Left lung (tissue), 10 donors: ENCODE results near the gene SMARCAD1. TPM values are rescaled to one million over a fixed set of nuclear protein-coding genes. Genes with fewer than 3 reads are reported as not detected.
"Not testable (repeated sequence)": the region's sequence is repeated elsewhere in the genome, so short reads cannot be mapped to it uniquely, and the experiment has no call there.

Source experiments
- ATAC-seq: fragments of 200-7000 bp; cut with Tn5 transposase; one replicate; pipeline ENCODE4 v1.9.1; 2020; ENCODE audit warnings: moderate library complexity
- DNase-seq, 4 donors: peaks; one replicate each; pipeline ENCODE4 v3.0.0-alpha.2; 2013 to 2020
- H3K27ac ChIP-seq, 2 donors: fragments of 200-600 bp; sonication (generic) in 1 of 2; one replicate each; pipeline versions ENCODE4 v1.5.0 to v1.8.0; 2020 to 2021
- H3K27me3 ChIP-seq, 2 donors: fragments of 200-600 bp; sonication (generic) in 1 of 2; one replicate each; pipeline versions ENCODE4 v1.5.0 to v1.8.0; 2020 to 2021
- H3K36me3 ChIP-seq, 2 donors: fragments of 200-600 bp; sonication (generic) in 1 of 2; one replicate each; pipeline versions ENCODE4 v1.5.0 to v1.8.0; 2020 to 2021
- H3K4me1 ChIP-seq, 2 donors: fragments of 200-600 bp; one replicate each; pipeline ENCODE4 v1.8.0; 2021
- H3K4me3 ChIP-seq, 2 donors: fragments of 200-600 bp; sonication (generic) in 1 of 2; one replicate each; pipeline versions ENCODE4 v1.5.0 to v1.8.0; 2020 to 2021; ENCODE audit warnings: mild to moderate bottlenecking in 1 of 2
- H3K9me3 ChIP-seq, 2 donors: fragments of 200-600 bp; sonication (generic) in 1 of 2; one replicate each; pipeline versions ENCODE4 v1.5.0 to v1.8.0; 2020 to 2021
- CTCF ChIP-seq, 2 donors: fragments of 200-600 bp; sonication (generic) in 1 of 2; IDR thresholded peaks; one replicate each; pipeline versions ENCODE4 v1.5.0 to v1.8.0; 2021; ENCODE audit warnings: antibody characterized with exemption in 2 of 2
- intact Hi-C, 2 donors: fragments of 100-400 bp; cut with DNase I; formaldehyde crosslinking; loops; one replicate each; pipeline versions ENCODE4 v1.11.2 to v1.14.2; 2022
- polyA plus RNA-seq, 6 donors: library from polyadenylated mRNA; unstranded; fragments of 120-200 nt; gene quantifications; one replicate each; pipeline ENCODE4 v1.2.1, GENCODE V29; 2013; ENCODE audit not compliant: insufficient read length in 6 of 6
- total RNA-seq, 2 donors: library from RNA; stranded (reverse); fragmentation: NEBNext Ultra II Directional; extraction: Animal tissue kit (Norgen Biotek cat#: 25700); gene quantifications; one replicate each; pipeline ENCODE4 v1.2.1, GENCODE V29; 2021
- donor health status: DM: no; HTN: yes; CAD: no.
- donor health status: DM: no; HTN: no; CAD: no.

The SMARCAD1 gene
- total and polyA plus RNA-seq, 8 donors, result 20.9 to 65.5 (median 55.5) TPM

DNA sequence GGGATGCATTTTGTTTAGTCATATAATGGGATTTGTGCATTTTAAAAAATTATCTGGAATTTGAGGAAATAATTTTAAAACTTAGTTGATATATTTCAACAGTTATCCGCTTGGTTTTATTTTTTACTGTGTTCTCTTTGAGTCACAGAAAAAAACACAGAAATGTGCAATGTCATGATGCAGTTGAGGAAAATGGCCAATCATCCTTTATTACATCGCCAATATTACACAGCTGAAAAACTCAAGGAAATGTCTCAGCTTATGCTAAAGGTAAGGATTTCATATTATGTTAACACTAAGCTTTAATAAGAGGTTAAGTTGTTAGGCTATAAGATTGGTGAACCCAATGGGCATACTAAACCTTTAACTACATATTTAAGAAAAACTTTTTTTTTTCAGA lies 71.1 kb downstream of the SMARCAD1 start:
- TF ChIP-seq CTCF (IDR thresholded peaks at IDR 0.05), result no peak
- Histone ChIP-seq H3K27ac (no peak overlapping the region), H3K4me1 (no peaks in the 10 kb centered on the region), H3K9me3 (no peaks in the 10 kb centered on the region), H3K4me3 (no peak overlapping the region), H3K27me3 (no peaks in the 10 kb centered on the region), H3K36me3 (peaks cover 0 to 87% of the 10 kb centered on the region in 2 donors)
- DNase-seq (no peak), ATAC-seq (no peak)
- intact Hi-C loops, result no loop called here

DNA sequence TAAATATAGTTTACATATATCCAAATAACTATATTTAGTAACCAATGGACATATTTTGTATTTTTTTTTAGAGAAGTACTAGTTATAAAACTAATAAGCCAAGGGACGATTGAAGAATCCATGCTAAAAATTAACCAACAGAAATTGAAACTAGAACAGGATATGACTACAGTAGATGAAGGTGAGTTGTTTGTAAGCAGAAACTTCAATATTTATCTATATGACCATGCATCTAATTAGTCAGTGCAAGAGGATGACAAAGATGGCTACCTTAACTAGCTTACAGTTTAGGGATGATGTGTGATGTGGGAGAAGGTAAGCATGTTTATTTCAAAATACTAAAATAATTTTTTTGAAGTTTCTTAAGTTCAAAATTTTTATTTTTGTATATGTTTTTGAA lies 77.2 kb downstream of the SMARCAD1 start:
- DNase-seq (no peak), ATAC-seq (no peak)
- intact Hi-C loops, result no loop called here
- Histone ChIP-seq H3K27me3 (no peaks in the 10 kb centered on the region), H3K4me3 (no peak overlapping the region), H3K27ac (no peak overlapping the region), H3K4me1 (no peaks in the 10 kb centered on the region), H3K36me3 (peaks cover 0 to 81% of the 10 kb centered on the region in 2 donors), H3K9me3 (no peaks in the 10 kb centered on the region)
- no peak for TF ChIP-seq CTCF (IDR thresholded peaks at IDR 0.05)

GRCh38 chr4:94285666-94286065 lies 78.0 kb downstream of the SMARCAD1 start:
- H3K4me1 ChIP-seq, result no peaks in the 10 kb centered on the region
- DNase-seq, result no peak
- no peak for TF ChIP-seq CTCF (IDR thresholded peaks at IDR 0.05)
- intact Hi-C loops, result no loop called here
- H3K36me3 ChIP-seq, result peaks cover 0 to 80% of the 10 kb centered on the region in 2 donors
- no peaks in the 10 kb centered on the region for H3K9me3 ChIP-seq
- H3K27me3 ChIP-seq, result no peaks in the 10 kb centered on the region
- H3K4me3 ChIP-seq, result no peak overlapping the region
- ATAC-seq, result no peak
- H3K27ac ChIP-seq, result no peak overlapping the region

DNA sequence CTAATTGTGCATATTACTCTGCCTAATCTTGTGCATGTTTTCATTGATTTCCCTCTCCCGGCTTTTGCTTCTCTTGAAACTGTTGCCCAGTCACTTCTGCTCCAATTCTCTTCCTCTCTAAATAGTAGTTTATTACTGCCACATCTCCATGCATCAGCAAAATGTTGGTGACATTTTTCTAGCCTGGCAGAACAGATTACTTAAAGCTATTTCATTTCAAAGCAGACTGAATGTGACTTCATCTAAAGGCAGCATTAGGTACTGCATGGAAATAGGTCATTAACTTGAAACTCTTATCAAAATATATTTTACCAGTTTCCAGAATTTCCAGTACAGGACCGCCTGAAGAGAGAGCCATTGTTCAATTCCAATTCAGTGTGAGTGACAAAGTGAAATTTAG lies 82.6 kb downstream of the SMARCAD1 start:
- intact Hi-C loops, result no loop called here
- TF ChIP-seq CTCF (IDR thresholded peaks at IDR 0.05), result no peak
- Histone ChIP-seq H3K27ac (no peak overlapping the region), H3K4me3 (no peak overlapping the region), H3K9me3 (no peaks in the 10 kb centered on the region), H3K36me3 (peaks cover 0 to 50% of the 10 kb centered on the region in 2 donors), H3K27me3 (no peaks in the 10 kb centered on the region), H3K4me1 (no peaks in the 10 kb centered on the region)
- ATAC-seq (no peak), DNase-seq (no peak)

DNA sequence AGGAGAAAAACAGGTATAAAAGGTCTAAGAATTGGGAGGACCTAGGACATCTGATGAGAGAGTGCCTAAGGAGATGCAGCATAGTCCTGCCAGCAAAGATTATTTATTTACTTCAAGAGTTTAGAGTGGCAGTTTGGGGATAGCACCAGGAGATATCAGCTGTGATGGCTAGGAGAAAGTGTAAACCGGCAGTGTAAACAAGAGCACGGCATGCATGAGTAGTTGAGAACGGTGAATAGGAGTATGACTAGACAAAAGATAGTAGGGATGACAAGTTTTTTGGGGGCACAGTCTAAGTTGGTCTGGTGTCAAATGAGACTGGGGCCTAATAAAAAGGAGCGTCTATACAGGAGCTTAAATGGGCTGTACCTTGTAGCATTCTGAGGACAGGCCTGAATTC lies 86.3 kb downstream of the SMARCAD1 start:
- H3K4me1 ChIP-seq, H3K4me3 ChIP-seq, H3K9me3 ChIP-seq, H3K27me3 ChIP-seq, H3K27ac ChIP-seq, intact Hi-C loops, ATAC-seq, DNase-seq: not testable (repeated sequence)
- peaks cover 0 to 25% of the 10 kb centered on the region in 2 donors for H3K36me3 ChIP-seq

GRCh38 chr4:94295473-94295872 lies 87.8 kb downstream of the SMARCAD1 start:
- H3K27me3 ChIP-seq, DNase-seq, H3K4me3 ChIP-seq, H3K9me3 ChIP-seq, intact Hi-C loops, H3K4me1 ChIP-seq, H3K27ac ChIP-seq, ATAC-seq: not testable (repeated sequence)
- H3K36me3 ChIP-seq, result peaks cover 0 to 12% of the 10 kb centered on the region in 2 donors
